Mucosa of stomach (tissue), 1 donor: ENCODE data around the gene OSTC.

ENCODE experiments used
- H3K27me3 ChIP-seq: one replicate; pipeline ENCODE4 v1.7.0; 2013; ENCODE audit warnings: mild to moderate bottlenecking, low read length; ENCODE audit not compliant: control insufficient read depth, insufficient read depth
- H3K36me3 ChIP-seq: one replicate; pipeline ENCODE4 v1.7.0; 2013; ENCODE audit warnings: low read length; ENCODE audit not compliant: control insufficient read depth, insufficient read depth
- H3K4me1 ChIP-seq: one replicate; pipeline ENCODE4 v1.7.0; 2013; ENCODE audit warnings: mild to moderate bottlenecking, low read length; ENCODE audit not compliant: control insufficient read depth, insufficient read depth
- H3K4me3 ChIP-seq: one replicate; pipeline ENCODE4 v1.7.0; 2013; ENCODE audit warnings: low read length
- H3K9ac ChIP-seq: one replicate; pipeline ENCODE4 v1.7.0; 2013; ENCODE audit warnings: mild to moderate bottlenecking, low read length, moderate library complexity
- H3K9me3 ChIP-seq: one replicate; pipeline ENCODE4 v1.7.0; 2013; ENCODE audit warnings: mild to moderate bottlenecking, low read length, moderate library complexity; ENCODE audit not compliant: control insufficient read depth
- donor health status: Pancreatic carcinoma.

Gene OSTC

DNA sequence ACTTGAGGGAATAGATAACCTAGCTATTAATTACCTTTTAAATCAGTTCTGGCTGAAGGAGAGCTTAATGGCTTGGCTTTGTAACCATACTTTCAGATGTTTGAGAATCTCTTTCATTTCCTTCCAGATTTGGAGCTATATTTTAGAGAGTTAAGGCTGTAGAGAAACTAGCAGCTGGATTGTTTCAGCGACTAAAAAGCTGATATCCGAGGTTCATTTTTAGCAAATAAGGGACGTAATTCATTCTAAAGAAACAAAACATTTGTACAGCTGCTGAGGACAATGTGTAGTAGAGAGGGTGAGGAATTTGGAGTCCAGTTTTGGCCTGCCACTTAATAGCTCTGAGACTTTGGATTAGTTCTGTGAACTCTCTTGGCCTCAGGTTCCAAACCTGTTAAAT lies 12.2 kb downstream of the OSTC start:
- H3K9ac ChIP-seq: no peak overlapping the region
- H3K9me3 ChIP-seq: no peaks in the 10 kb centered on the region
- H3K36me3 ChIP-seq: no peaks in the 10 kb centered on the region
- H3K27me3 ChIP-seq: no peaks in the 10 kb centered on the region
- no peak overlapping the region for H3K4me3 ChIP-seq
- H3K4me1 ChIP-seq: no peaks in the 10 kb centered on the region

DNA sequence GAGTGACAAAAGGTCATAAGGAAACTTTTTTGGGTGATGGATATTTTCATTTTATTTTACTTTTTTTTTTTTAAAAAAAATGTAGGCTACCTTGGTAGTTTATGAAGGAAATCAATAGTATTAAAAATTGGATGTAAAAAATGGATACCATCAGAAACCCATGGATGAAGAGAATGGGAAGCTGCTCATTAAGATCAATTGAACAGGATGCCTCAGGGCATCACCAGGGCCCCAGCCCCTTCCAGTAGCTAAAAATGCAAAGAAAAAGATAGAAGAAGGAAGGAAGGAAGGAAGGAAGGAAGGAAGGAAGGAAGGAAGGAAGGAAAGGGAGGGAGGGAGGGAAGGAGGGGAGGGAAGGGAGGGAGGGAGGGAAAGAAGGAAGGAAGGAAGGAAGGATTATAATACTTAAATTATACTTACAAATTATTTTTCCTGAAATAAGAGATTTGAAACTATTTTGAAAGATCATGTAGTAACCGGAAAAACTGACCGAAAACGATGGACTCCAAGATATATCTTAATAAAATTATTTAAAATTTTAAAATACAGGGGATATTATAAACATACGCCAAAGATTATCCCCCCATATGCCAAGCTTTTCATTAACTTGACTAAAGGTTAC lies 24.1 kb downstream of the OSTC start:
- Histone ChIP-seq H3K4me3 (no peak overlapping the region), H3K36me3 (no peaks in the 10 kb centered on the region), H3K9ac (no peak overlapping the region), H3K27me3 (no peaks in the 10 kb centered on the region), H3K9me3 (no peaks in the 10 kb centered on the region), H3K4me1 (no peaks in the 10 kb centered on the region)

- H3K9ac ChIP-seq: no peak overlapping the region
- no peaks in the 10 kb centered on the region for H3K4me1 ChIP-seq
- no peaks in the 10 kb centered on the region for H3K27me3 ChIP-seq
- H3K4me3 ChIP-seq: no peak overlapping the region
- no peaks in the 10 kb centered on the region for H3K36me3 ChIP-seq
- no peaks in the 10 kb centered on the region for H3K9me3 ChIP-seq
Measured at GRCh38 chr4:108681321-108681809, 31.0 kb downstream of the OSTC start.

DNA sequence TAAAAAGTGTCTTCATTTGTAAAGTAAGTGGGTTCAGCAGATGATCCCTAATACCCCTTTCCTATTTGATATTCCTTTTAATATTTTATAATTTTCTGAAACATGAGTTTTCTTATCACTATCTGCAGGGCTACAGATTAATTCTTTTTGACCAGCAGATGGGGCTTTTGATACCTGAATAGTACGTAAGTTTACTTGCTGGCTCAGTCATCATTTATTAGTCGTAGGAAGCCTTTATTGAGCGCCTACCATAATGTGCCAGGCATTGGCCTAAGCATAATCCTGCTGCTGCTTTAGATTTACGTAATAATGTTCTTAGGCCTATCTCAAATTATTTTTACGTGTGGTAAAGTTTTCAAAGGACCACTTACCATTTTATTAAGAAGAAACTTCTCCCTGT lies 33.1 kb downstream of the OSTC start:
- Histone ChIP-seq H3K4me1 (no peaks in the 10 kb centered on the region), H3K27me3 (no peaks in the 10 kb centered on the region), H3K4me3 (no peak overlapping the region), H3K9me3 (no peaks in the 10 kb centered on the region), H3K9ac (no peak overlapping the region), H3K36me3 (no peaks in the 10 kb centered on the region)

GRCh38 chr4:108685036-108685686 lies 34.8 kb downstream of the OSTC start:
- Histone ChIP-seq H3K27me3 (no peaks in the 10 kb centered on the region), H3K9me3 (no peaks in the 10 kb centered on the region), H3K4me1 (no peaks in the 10 kb centered on the region), H3K9ac (no peak overlapping the region), H3K36me3 (no peaks in the 10 kb centered on the region), H3K4me3 (no peak overlapping the region)

DNA sequence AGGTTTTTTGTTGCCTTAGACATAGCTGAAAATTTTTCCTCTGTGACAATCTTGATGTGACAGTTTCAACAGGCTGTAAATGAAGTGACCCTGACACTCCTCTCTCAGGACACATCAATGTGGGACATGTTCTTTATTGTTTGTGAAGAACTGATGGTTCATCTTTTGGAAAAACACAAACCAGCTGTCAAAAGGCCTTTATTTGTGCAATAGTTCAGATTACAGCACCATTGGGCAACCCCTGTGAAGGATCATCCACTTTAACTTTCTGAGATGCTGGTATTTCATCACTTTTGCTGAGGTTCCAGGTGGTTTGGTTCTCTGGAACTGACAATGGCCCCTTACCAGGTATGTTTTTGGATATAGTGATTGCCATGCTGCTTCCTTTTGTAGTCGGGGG lies 40.3 kb downstream of the OSTC start:
- Histone ChIP-seq H3K36me3 (no peaks in the 10 kb centered on the region), H3K4me3 (no peak overlapping the region), H3K9ac (no peak overlapping the region), H3K27me3 (no peaks in the 10 kb centered on the region), H3K9me3 (no peaks in the 10 kb centered on the region), H3K4me1 (no peaks in the 10 kb centered on the region)

DNA sequence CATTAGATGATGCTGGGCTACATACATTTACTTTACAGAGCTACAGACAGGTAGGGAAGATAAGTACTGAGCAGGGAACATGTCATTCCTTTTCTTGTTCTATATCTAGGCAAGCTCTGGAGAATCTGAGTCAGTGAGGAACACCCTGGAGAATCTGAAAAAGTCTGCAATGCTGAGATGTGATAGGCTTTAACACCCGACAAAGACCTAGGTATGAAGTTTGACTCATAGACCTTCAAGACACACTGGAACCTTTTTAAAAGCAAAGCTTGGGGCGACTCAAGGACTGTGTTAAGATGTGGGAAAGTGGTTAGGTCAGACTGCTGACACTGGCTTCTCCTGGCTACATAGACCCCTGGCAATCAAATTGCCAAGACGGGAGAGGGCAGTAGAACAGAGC lies 42.8 kb downstream of the OSTC start:
- H3K9ac ChIP-seq: no peak overlapping the region
- H3K36me3 ChIP-seq: no peaks in the 10 kb centered on the region
- no peaks in the 10 kb centered on the region for H3K9me3 ChIP-seq
- H3K27me3 ChIP-seq: no peaks in the 10 kb centered on the region
- no peak overlapping the region for H3K4me3 ChIP-seq
- no peaks in the 10 kb centered on the region for H3K4me1 ChIP-seq

GRCh38 chr4:108693819-108694218 lies 43.4 kb downstream of the OSTC start:
- no peaks in the 10 kb centered on the region for H3K36me3 ChIP-seq
- no peaks in the 10 kb centered on the region for H3K27me3 ChIP-seq
- no peaks in the 10 kb centered on the region for H3K9me3 ChIP-seq
- H3K4me3 ChIP-seq: no peak overlapping the region
- H3K9ac ChIP-seq: no peak overlapping the region
- H3K4me1 ChIP-seq: no peaks in the 10 kb centered on the region

DNA sequence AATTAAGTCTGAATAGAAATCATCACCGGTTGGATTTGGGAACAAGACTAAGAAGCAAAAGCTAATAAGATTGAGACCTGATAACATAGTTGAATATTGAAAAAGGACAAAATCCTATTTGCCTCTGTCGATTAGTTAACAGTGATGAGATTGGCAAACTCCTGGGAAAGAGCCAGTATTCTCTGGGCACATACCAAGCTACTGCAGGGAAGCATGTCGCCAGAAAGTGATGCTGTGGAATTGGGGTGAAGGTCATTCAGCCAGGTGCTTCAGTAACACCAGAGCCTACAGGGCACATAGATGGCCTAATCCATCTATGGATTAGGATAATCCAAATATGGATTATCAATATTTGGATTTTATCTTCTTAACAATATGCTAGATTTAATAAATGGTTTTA lies 44.0 kb downstream of the OSTC start:
- no peak overlapping the region for H3K4me3 ChIP-seq
- H3K36me3 ChIP-seq: no peaks in the 10 kb centered on the region
- H3K27me3 ChIP-seq: no peaks in the 10 kb centered on the region
- H3K9me3 ChIP-seq: no peaks in the 10 kb centered on the region
- H3K9ac ChIP-seq: no peak overlapping the region
- no peaks in the 10 kb centered on the region for H3K4me1 ChIP-seq

DNA sequence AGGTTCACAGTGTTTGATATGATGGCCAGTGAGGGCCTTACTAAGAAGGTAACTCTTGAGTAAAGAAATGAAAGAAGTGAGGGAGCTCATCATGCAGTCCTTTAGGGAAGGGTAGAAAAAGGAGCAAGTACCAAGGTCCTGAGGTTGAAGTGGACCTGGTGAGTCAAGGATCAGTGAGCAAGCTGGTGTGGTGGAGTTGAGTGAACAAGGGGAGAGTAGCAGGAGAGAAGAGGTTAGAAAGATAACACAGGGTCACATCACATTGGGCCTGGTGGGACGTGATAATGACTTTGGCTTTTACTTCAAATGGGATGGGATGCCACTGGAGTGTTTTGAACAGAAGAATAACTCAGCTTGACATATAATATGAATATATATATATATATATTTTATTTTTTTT lies 44.7 kb downstream of the OSTC start:
- H3K36me3 ChIP-seq: no peaks in the 10 kb centered on the region
- H3K9me3 ChIP-seq: no peaks in the 10 kb centered on the region
- H3K4me3 ChIP-seq: no peak overlapping the region
- no peaks in the 10 kb centered on the region for H3K27me3 ChIP-seq
- no peaks in the 10 kb centered on the region for H3K4me1 ChIP-seq
- no peak overlapping the region for H3K9ac ChIP-seq

DNA sequence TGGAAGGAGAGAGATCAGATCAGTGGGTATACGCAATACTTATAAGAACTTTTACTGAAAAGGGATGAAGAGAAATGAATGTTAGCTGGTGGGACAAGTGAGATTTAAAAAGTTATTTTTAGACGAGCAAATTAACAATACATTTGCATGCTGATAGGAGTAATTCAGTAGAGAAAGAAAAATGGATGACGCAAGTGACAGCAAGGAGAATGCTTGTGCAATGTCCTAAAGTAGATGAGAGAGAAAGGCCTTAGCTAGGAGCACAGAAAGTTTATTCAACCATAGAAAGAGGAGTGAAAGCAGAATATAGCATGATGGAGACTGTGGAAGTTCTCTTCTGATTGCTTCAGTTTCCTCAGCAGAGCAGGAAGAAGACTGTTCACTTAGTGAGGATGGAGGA lies 45.8 kb downstream of the OSTC start:
- no peak overlapping the region for H3K4me3 ChIP-seq
- H3K4me1 ChIP-seq: no peaks in the 10 kb centered on the region
- no peaks in the 10 kb centered on the region for H3K36me3 ChIP-seq
- no peaks in the 10 kb centered on the region for H3K9me3 ChIP-seq
- H3K27me3 ChIP-seq: no peaks in the 10 kb centered on the region
- no peak overlapping the region for H3K9ac ChIP-seq

GRCh38 chr4:108700081-108700757 lies 49.8 kb downstream of the OSTC start:
- Histone ChIP-seq H3K27me3 (no peaks in the 10 kb centered on the region), H3K36me3 (no peaks in the 10 kb centered on the region), H3K9ac (no peak overlapping the region), H3K4me3 (no peak overlapping the region), H3K4me1 (no peaks in the 10 kb centered on the region), H3K9me3 (no peaks in the 10 kb centered on the region)
